HEK293T (cell line): ENCODE data around the gene CUX1.

ENCODE experiments used
- CTCF ChIA-PET: fragments of 350-600 bp; formaldehyde crosslinking; extraction: SDS; loops from one replicate; lab custom pipeline; 2021; ENCODE audit warnings: antibody characterized with exemption, inconsistent platforms; lab: Yijun Ruan, JAX
- POLR2A ChIA-PET: fragments of 350-600 bp; formaldehyde crosslinking; extraction: SDS; loops from one replicate; lab custom pipeline; 2020; ENCODE audit warnings: antibody characterized with exemption, inconsistent platforms; lab: Yijun Ruan, JAX
- DNase-seq: peaks from one replicate; pipeline ENCODE4 v3.0.0; 2012; ENCODE audit warnings: mixed read lengths; ENCODE audit errors: extremely low spot score
- ARNT ChIP-seq: fragments of 450-650 bp; IDR thresholded peaks from 2 replicates; pipeline ENCODE4 v1.6.1; 2017; ENCODE audit warnings: mild to moderate bottlenecking
- BHLHE40 ChIP-seq: fragments of 450-650 bp; IDR thresholded peaks from 2 replicates; pipeline ENCODE4 v1.6.1; 2016; ENCODE audit warnings: mild to moderate bottlenecking, moderate library complexity, borderline replicate concordance
- CTBP1 ChIP-seq: fragments of 450-650 bp; IDR thresholded peaks from 2 replicates; pipeline ENCODE4 v1.6.1; 2016; ENCODE audit warnings: borderline replicate concordance
- ELF4 ChIP-seq: fragments of 450-650 bp; IDR thresholded peaks from 2 replicates; pipeline ENCODE4 v1.6.1; 2017; ENCODE audit warnings: antibody characterized with exemption
- FOXA1 ChIP-seq: fragments of 450-650 bp; IDR thresholded peaks from 2 replicates; pipeline ENCODE4 v1.6.1; 2016; ENCODE audit warnings: mild to moderate bottlenecking
- FOXK2 ChIP-seq: fragments of 450-650 bp; IDR thresholded peaks from 2 replicates; pipeline ENCODE4 v1.6.1; 2016; ENCODE audit warnings: mild to moderate bottlenecking
- FOXM1 ChIP-seq: fragments of 450-650 bp; IDR thresholded peaks from 2 replicates; pipeline ENCODE4 v1.6.1; 2017; ENCODE audit warnings: mild to moderate bottlenecking, borderline replicate concordance
- HDGF ChIP-seq: fragments of 450-650 bp; IDR thresholded peaks from 2 replicates; pipeline ENCODE4 v1.6.1; 2017; ENCODE audit warnings: antibody characterized with exemption, borderline replicate concordance
- L3MBTL2 ChIP-seq: fragments of 450-650 bp; conservative IDR thresholded peaks from 2 replicates; pipeline ENCODE4 v1.6.1; 2016; ENCODE audit warnings: mild to moderate bottlenecking
- LEF1 ChIP-seq: fragments of 450-650 bp; IDR thresholded peaks from 2 replicates; pipeline ENCODE4 v1.6.1; 2017; ENCODE audit warnings: mild to moderate bottlenecking, borderline replicate concordance
- NFRKB ChIP-seq: fragments of 450-650 bp; IDR thresholded peaks from 2 replicates; pipeline ENCODE4 v1.6.1; 2016; ENCODE audit warnings: mild to moderate bottlenecking, moderate library complexity
- SP1 ChIP-seq: fragments of 450-650 bp; IDR thresholded peaks from 2 replicates; pipeline ENCODE4 v1.6.1; 2017
- SUZ12 ChIP-seq: fragments of 450-650 bp; IDR thresholded peaks from 2 replicates; pipeline ENCODE4 v1.6.1; 2016; ENCODE audit warnings: mild to moderate bottlenecking
- TARDBP ChIP-seq: fragments of 450-650 bp; IDR thresholded peaks from 2 replicates; pipeline ENCODE4 v1.6.1; 2016
- ZNF384 ChIP-seq: fragments of 450-650 bp; IDR thresholded peaks from 2 replicates; pipeline ENCODE4 v1.6.1; 2016
- TF ChIP-seq, protein P1 (sequence below): fragments of 450-650 bp; IDR thresholded peaks from 2 replicates; pipeline ENCODE4 v1.6.1; 2016

Gene CUX1

DNA sequence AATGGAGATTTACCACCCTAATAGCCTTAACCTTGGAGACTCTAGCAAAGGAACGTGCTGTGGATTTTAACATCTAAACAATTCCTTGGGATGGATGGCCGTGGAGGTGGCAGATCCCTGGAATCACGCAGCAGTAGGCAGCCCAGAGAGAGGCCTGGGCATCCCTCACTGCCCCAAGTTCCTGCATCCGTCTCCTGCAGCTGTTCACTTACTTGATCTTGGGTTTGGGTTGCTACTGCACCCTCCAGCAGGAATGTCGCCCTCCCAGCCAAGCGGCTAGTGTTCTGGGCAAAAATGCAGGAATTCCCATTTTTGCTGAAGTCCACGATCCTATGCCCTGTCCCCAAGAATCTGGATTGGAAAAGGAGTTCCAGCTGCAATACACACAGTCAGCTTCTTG lies 302.5 kb downstream of the CUX1 start:
- TF ChIP-seq HDGF (no peak), L3MBTL2 (no peak), FOXK2 (no peak)
- ChIA-PET POLR2A (no interaction called here), CTCF (no interaction called here)
- no peak for DNase-seq

- no peak for DNase-seq
- CTCF ChIA-PET = no interaction called here
- no peak for TF ChIP-seq CTBP1
- TF ChIP-seq, protein P1, sequence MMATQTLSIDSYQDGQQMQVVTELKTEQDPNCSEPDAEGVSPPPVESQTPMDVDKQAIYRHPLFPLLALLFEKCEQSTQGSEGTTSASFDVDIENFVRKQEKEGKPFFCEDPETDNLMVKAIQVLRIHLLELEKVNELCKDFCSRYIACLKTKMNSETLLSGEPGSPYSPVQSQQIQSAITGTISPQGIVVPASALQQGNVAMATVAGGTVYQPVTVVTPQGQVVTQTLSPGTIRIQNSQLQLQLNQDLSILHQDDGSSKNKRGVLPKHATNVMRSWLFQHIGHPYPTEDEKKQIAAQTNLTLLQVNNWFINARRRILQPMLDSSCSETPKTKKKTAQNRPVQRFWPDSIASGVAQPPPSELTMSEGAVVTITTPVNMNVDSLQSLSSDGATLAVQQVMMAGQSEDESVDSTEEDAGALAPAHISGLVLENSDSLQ = no peak
- no peak for TF ChIP-seq ELF4
- TF ChIP-seq FOXM1 = no peak
- no peak for TF ChIP-seq FOXK2
- no peak for TF ChIP-seq BHLHE40
- no peak for TF ChIP-seq NFRKB
- TF ChIP-seq L3MBTL2 = no peak
- TF ChIP-seq ARNT = no peak
- no peak for TF ChIP-seq SUZ12
- no peak for TF ChIP-seq SP1
- POLR2A ChIA-PET = no interaction called here
Measured at GRCh38 chr7:102120666-102121195, 303.3 kb downstream of the CUX1 start.

DNA sequence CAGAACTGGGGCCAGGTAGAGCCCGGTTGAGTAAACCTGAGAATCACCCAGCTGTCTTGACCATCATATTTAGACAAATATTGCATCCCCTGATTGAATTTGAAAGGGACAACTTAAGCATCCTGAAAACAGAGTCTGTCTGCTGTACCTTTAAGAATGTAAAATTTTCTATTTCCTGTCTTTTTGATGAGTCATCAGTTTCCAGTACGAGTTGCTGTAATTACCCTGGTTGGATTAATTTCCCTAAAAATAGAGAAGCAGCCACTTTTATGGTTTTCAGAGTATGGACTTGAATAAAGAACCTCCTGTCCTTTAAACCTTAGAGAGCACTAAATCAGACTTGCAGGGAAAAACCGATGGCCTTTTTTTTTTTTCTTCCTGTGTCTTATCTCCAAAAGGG lies 304.6 kb downstream of the CUX1 start:
- no peak for DNase-seq
- ChIA-PET POLR2A (no interaction called here), CTCF (no interaction called here)
- TF ChIP-seq ARNT = no peak
- no peak for TF ChIP-seq FOXK2
- TF ChIP-seq NFRKB = no peak
- no peak for TF ChIP-seq BHLHE40
- TF ChIP-seq HDGF = no peak
- TF ChIP-seq, protein P1 = no peak
- no peak for TF ChIP-seq FOXM1

DNA sequence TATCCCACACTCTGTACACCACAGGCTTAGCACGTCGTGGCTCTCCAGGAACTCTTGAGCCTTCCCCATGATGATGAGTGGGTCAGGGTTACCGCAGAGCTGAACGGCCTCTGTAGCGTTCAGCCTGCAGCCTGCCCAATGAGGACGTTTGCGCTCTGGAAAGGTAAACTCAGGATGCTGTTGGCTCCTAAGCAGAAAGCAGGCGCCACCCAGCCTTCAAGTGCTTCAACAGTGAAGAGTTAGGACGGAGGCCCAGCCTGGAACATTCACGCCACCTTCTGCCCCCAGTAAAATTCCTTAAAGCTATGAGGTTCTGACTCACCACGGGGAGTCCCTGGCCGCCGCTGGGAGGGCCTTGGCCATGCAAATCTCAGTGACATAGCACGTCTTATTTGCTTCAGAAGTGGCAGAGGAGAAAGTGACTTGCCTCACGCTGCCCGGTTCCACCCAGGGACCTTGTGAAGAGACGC lies 307.7 kb downstream of the CUX1 start:
- POLR2A ChIA-PET = no interaction called here
- DNase-seq = no peak
- CTCF ChIA-PET = interaction anchor here (0.6 kb wide), 1 partner anchor 313 kb away, joined by 4 read pairs; no protein-coding TSS in a partner anchor
- TF ChIP-seq LEF1 (no peak), FOXA1 (no peak), SP1 (no peak), ELF4 (no peak), CTBP1 (no peak), FOXM1 (no peak), BHLHE40 (no peak), L3MBTL2 (no peak), HDGF (no peak), ARNT (no peak), NFRKB (no peak), SUZ12 (no peak), FOXK2 (no peak), TARDBP (no peak), ZNF384 (no peak)
- TF ChIP-seq, protein P1 = no peak

GRCh38 chr7:102128303-102128702 lies 310.9 kb downstream of the CUX1 start:
- ChIA-PET POLR2A (no interaction called here), CTCF (no interaction called here)
- TF ChIP-seq TARDBP (no peak), SP1 (no peak), NFRKB (no peak), CTBP1 (no peak), FOXA1 (no peak), FOXM1 (no peak), ARNT (no peak), BHLHE40 (no peak), HDGF (no peak), ZNF384 (no peak), FOXK2 (no peak), ELF4 (no peak), SUZ12 (no peak), L3MBTL2 (no peak), LEF1 (no peak)
- TF ChIP-seq, protein P1 = no peak
- DNase-seq = no peak

DNA sequence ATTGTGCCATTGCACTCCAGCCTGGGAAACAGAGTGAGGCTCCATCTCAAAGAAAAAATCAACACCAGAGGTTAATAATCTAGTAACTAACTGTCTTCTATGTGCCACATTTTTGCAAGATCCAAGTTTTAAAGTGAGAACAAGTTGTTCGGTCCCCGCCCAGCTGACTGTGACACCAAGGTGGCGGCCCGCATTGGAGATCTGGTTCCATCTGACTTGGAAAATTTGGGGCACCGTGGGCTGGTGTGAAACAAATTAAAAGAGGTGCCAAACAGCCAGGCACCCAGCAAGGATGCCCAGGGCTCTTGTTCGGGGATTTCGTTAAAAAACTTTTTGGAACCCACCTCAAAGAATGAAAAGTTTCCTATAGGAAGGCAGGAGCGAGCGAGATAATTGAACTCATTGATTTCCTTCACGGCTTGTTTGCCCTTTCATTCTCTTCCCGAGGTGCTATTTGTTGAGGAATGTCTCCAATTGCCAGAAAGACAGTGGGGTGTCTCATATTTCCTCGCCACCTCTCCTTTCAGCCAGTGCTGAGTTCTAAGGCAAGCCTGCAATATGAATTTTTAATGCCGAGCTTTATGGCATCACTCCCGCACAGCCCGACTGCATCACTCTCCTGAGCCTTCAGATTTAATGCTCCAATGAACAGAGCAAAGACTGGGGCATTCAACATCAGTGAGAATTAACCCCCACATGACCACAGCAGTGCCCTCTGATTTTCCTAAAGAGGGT lies 312.4 kb downstream of the CUX1 start:
- no peak for DNase-seq
- CTCF ChIA-PET = no interaction called here
- POLR2A ChIA-PET = no interaction called here
- TF ChIP-seq ZNF384 = no peak
- no peak for TF ChIP-seq HDGF
- TF ChIP-seq ARNT = no peak
- no peak for TF ChIP-seq FOXM1
- no peak for TF ChIP-seq CTBP1
- no peak for TF ChIP-seq SP1
- TF ChIP-seq FOXK2 = no peak
- no peak for TF ChIP-seq LEF1
